Astrocyte (in vitro differentiated cells and primary cell): ENCODE results near the gene CDH23. TPM values are rescaled to one million over a fixed set of nuclear protein-coding genes. Genes with fewer than 3 reads are reported as not detected.
A peak's percentile ranks its signal among the peaks of the same experiment; 100 is the strongest.

Source experiments
- DNase-seq: peaks from one replicate; pipeline ENCODE4 v3.0.0-alpha.2; 2010; ENCODE audit warnings: low read depth
- FAIRE-seq: peaks from 2 replicates; lab custom pipeline; 2011; peaks lifted over from hg19 to GRCh38; lab: Jason Lieb, UNC
- H2AFZ ChIP-seq: 2 replicates; pipeline ENCODE4 v1.6.0; 2012; ENCODE audit warnings: low read depth, low read length, inconsistent platforms
- H3K27ac ChIP-seq: 2 replicates; pipeline ENCODE4 v1.5.1; 2011; ENCODE audit warnings: low read depth, low read length, inconsistent platforms
- H3K27me3 ChIP-seq: 2 replicates; pipeline ENCODE4 v1.6.0; 2011; ENCODE audit warnings: low read length, inconsistent platforms; ENCODE audit not compliant: insufficient read depth
- H3K36me3 ChIP-seq: 2 replicates; pipeline ENCODE4 v1.5.1; 2011; ENCODE audit warnings: low read length, inconsistent platforms; ENCODE audit not compliant: insufficient read depth
- H3K4me1 ChIP-seq: 2 replicates; pipeline ENCODE4 v1.5.1; 2011; ENCODE audit warnings: low read length, inconsistent platforms; ENCODE audit not compliant: insufficient read depth
- H3K4me2 ChIP-seq: 2 replicates; pipeline ENCODE4 v1.6.0; 2012; ENCODE audit warnings: low read length, inconsistent platforms
- H3K4me3 ChIP-seq: 2 replicates; pipeline ENCODE4 v1.5.1; 2011; ENCODE audit warnings: low read depth, mild to moderate bottlenecking, low read length, inconsistent platforms; ENCODE audit not compliant: insufficient read depth
- H3K79me2 ChIP-seq: 2 replicates; pipeline ENCODE4 v1.6.0; 2012; ENCODE audit warnings: mild to moderate bottlenecking, low read length, inconsistent platforms; ENCODE audit not compliant: insufficient read depth
- H3K9ac ChIP-seq: 2 replicates; pipeline ENCODE4 v1.6.0; 2012; ENCODE audit warnings: mild to moderate bottlenecking, low read length, inconsistent platforms
- H3K9me3 ChIP-seq: 2 replicates; pipeline ENCODE4 v1.5.1; 2012; ENCODE audit warnings: low read depth, mild to moderate bottlenecking, low read length, inconsistent platforms; ENCODE audit not compliant: insufficient read depth
- H4K20me1 ChIP-seq: 2 replicates; pipeline ENCODE4 v1.6.0; 2012; ENCODE audit warnings: low read length, inconsistent platforms; ENCODE audit not compliant: insufficient read depth
- H3K27ac Mint-ChIP-seq: one replicate; pipeline ENCODE4 v1.8.0; 2021; ENCODE audit warnings: mild to moderate bottlenecking, mixed read lengths; ENCODE audit not compliant: unreplicated experiment
- H3K27me3 Mint-ChIP-seq: one replicate; pipeline ENCODE4 v1.8.0; 2021; ENCODE audit warnings: low read depth, mixed read lengths; ENCODE audit not compliant: unreplicated experiment
- H3K36me3 Mint-ChIP-seq: one replicate; pipeline ENCODE4 v1.8.0; 2021; ENCODE audit warnings: low read depth, mixed read lengths; ENCODE audit not compliant: unreplicated experiment
- H3K4me1 Mint-ChIP-seq: one replicate; pipeline ENCODE4 v1.8.0; 2021; ENCODE audit warnings: low read depth, mixed read lengths; ENCODE audit not compliant: unreplicated experiment
- H3K4me3 Mint-ChIP-seq: one replicate; pipeline ENCODE4 v1.8.0; 2021; ENCODE audit warnings: mild to moderate bottlenecking, moderate library complexity, mixed read lengths; ENCODE audit not compliant: unreplicated experiment
- H3K9me3 Mint-ChIP-seq: one replicate; pipeline ENCODE4 v1.8.0; 2021; ENCODE audit warnings: mild to moderate bottlenecking, mixed read lengths; ENCODE audit not compliant: unreplicated experiment
- CTCF ChIP-seq: IDR thresholded peaks from 2 replicates; pipeline ENCODE4 v1.5.1; 2011; ENCODE audit warnings: low read depth, mild to moderate bottlenecking, inconsistent platforms, low read length, moderate library complexity; ENCODE audit not compliant: insufficient read depth
- EZH2 ChIP-seq: IDR thresholded peaks from 2 replicates; pipeline ENCODE4 v1.6.1; 2012; ENCODE audit warnings: mild to moderate bottlenecking, low read length, inconsistent platforms; ENCODE audit not compliant: insufficient read depth
- total RNA-seq: library from RNA; stranded (reverse); gene quantifications from 2 replicates; pipeline ENCODE4 v1.2.1, GENCODE V29; 2021

Gene CDH23
- total RNA-seq, 1 donor from 2014 or later = not detected

- peaks cover under 1% of the 10 kb centered on the region for H3K27me3 ChIP-seq
- H4K20me1 ChIP-seq = no peaks in the 10 kb centered on the region
- H3K9ac ChIP-seq = no peak overlapping the region
- H3K4me1 ChIP-seq = peaks cover 25% of the 10 kb centered on the region
- H3K79me2 ChIP-seq = no peaks in the 10 kb centered on the region
- no peak overlapping the region for H2AFZ ChIP-seq
- H3K4me2 ChIP-seq = no peak overlapping the region
- no peaks in the 10 kb centered on the region for H3K4me1 Mint-ChIP-seq
- TF ChIP-seq EZH2 = no peak
- TF ChIP-seq CTCF = no peak
- DNase-seq (no peak), FAIRE-seq (no peak)
- H3K4me3 ChIP-seq = no peak overlapping the region
- H3K36me3 ChIP-seq = no peaks in the 10 kb centered on the region
- H3K27me3 Mint-ChIP-seq = peaks cover 21% of the 10 kb centered on the region
- no peak overlapping the region for H3K27ac Mint-ChIP-seq
- H3K36me3 Mint-ChIP-seq = no peaks in the 10 kb centered on the region
- no peaks in the 10 kb centered on the region for H3K9me3 ChIP-seq
- H3K27ac ChIP-seq = no peak overlapping the region
- H3K4me3 Mint-ChIP-seq = no peak overlapping the region
- H3K9me3 Mint-ChIP-seq = peaks cover 2% of the 10 kb centered on the region
These were observed 186.1 kb downstream of the CDH23 start for GRCh38 chr10:71582506-71583475.

GRCh38 chr10:71584461-71584860 is 187.7 kb downstream of the CDH23 start:
- no peak overlapping the region for H3K27ac Mint-ChIP-seq
- Histone ChIP-seq H3K4me3 (no peak overlapping the region), H4K20me1 (no peaks in the 10 kb centered on the region), H3K36me3 (no peaks in the 10 kb centered on the region), H3K4me1 (peaks cover 27% of the 10 kb centered on the region), H3K27me3 (no peaks in the 10 kb centered on the region), H3K9ac (peak overlapping the region; percentile 92), H3K9me3 (no peaks in the 10 kb centered on the region), H3K79me2 (no peaks in the 10 kb centered on the region), H3K4me2 (peak overlapping the region; percentile 79), H3K27ac (peak overlapping the region; percentile 99), H2AFZ (no peak overlapping the region)
- H3K27me3 Mint-ChIP-seq = peaks cover 15% of the 10 kb centered on the region
- peaks cover 2% of the 10 kb centered on the region for H3K9me3 Mint-ChIP-seq
- TF ChIP-seq CTCF (no peak), EZH2 (no peak)
- H3K4me3 Mint-ChIP-seq = no peak overlapping the region
- no peaks in the 10 kb centered on the region for H3K4me1 Mint-ChIP-seq
- H3K36me3 Mint-ChIP-seq = no peaks in the 10 kb centered on the region
- DNase-seq = peak; percentile 58
- FAIRE-seq = no peak
